Measurements from ENCODE around the gene SUPT6H. TPM values are rescaled to one million over a fixed set of nuclear protein-coding genes. Genes with fewer than 3 reads are reported as not detected.

Gene SUPT6H
- total RNA-seq, 5 donors from 2014 or later (not counting 1 experiment from before 2014, with no cell fraction given) = 89.2 to 129 (median 95.7) TPM

- Mint-ChIP-seq H3K9me3 (no peaks in the 10 kb centered on the region), H3K36me3 (peaks cover 35% of the 10 kb centered on the region), H3K4me3 (no peak overlapping the region), H3K27ac (no peak overlapping the region), H3K27me3 (no peaks in the 10 kb centered on the region), H3K4me1 (peaks cover 0 to 4% (median 0%) of the 10 kb centered on the region in 3 donors)
- no peaks in the 10 kb centered on the region for H3K4me1 ChIP-seq (ENCODE audit: control insufficient read depth in 1 of 2, extremely low read depth in 1 of 2, insufficient read depth in 2 of 2, low read length in 2 of 2)
- H3K27me3 ChIP-seq (replicated peaks in 1 of 2; ENCODE audit: control insufficient read depth in 2 of 2, extremely low read depth in 1 of 2, insufficient read depth in 2 of 2, low read length in 1 of 2) = no peaks in the 10 kb centered on the region
- DNase-seq (no peak), ATAC-seq (replicated peaks in 1 of 4) (no peak)
- ChIA-PET POLR2A (no interaction called here), CTCF (interaction anchor here in 1 of 2 donors (1.0 kb wide), 1 partner anchor 57 kb away, joined by 3 read pairs; no protein-coding TSS in a partner anchor)
- peaks cover 38 to 50% of the 10 kb centered on the region in 2 donors for H3K36me3 ChIP-seq (ENCODE audit: control insufficient read depth in 2 of 2, extremely low read depth in 1 of 2, insufficient read depth in 1 of 2, low read length in 1 of 2)
- no peak overlapping the region for H3K27ac ChIP-seq (ENCODE audit: low read length)
- 96% methylated on average over 8 of the region's 14 CpGs for WGBS (ENCODE audit: insufficient coverage)
- no peak overlapping the region for H3K4me3 ChIP-seq (ENCODE audit: control insufficient read depth in 1 of 2, extremely low read depth in 1 of 2, low read length in 1 of 2)
- no peaks in the 10 kb centered on the region for H3K9me3 ChIP-seq
Measured at GRCh38 chr17:28704219-28704858, 42.3 kb downstream of the SUPT6H start.

- DNase-seq (no peak), ATAC-seq (replicated peaks in 1 of 4) (no peak)
- H3K27me3 ChIP-seq (replicated peaks in 1 of 2; ENCODE audit: control insufficient read depth in 2 of 2, extremely low read depth in 1 of 2, insufficient read depth in 2 of 2, low read length in 1 of 2) = no peaks in the 10 kb centered on the region
- H3K36me3 ChIP-seq (ENCODE audit: control insufficient read depth in 2 of 2, extremely low read depth in 1 of 2, insufficient read depth in 1 of 2, low read length in 1 of 2) = peaks cover 38 to 41% of the 10 kb centered on the region in 2 donors
- peaks cover 0 to 3% of the 10 kb centered on the region in 2 experiments for H3K4me1 ChIP-seq (ENCODE audit: control insufficient read depth in 1 of 2, extremely low read depth in 1 of 2, insufficient read depth in 2 of 2, low read length in 2 of 2)
- 82% methylated on average over 3 of the region's 5 CpGs for WGBS (ENCODE audit: insufficient coverage)
- Mint-ChIP-seq H3K9me3 (no peaks in the 10 kb centered on the region), H3K4me1 (peaks cover 0 to 4% (median 0%) of the 10 kb centered on the region in 3 donors), H3K4me3 (no peak overlapping the region), H3K27me3 (no peaks in the 10 kb centered on the region), H3K27ac (peak overlapping the region; percentile 69 to 73), H3K36me3 (peaks cover 27% of the 10 kb centered on the region)
- POLR2A ChIA-PET = no interaction called here
- no peaks in the 10 kb centered on the region for H3K9me3 ChIP-seq
- H3K4me3 ChIP-seq (ENCODE audit: control insufficient read depth in 1 of 2, extremely low read depth in 1 of 2, low read length in 1 of 2) = no peak overlapping the region
- H3K27ac ChIP-seq (ENCODE audit: low read length) = no peak overlapping the region
- CTCF ChIA-PET = interaction anchor here in 1 of 2 donors (1.0 kb wide), 1 partner anchor 58 kb away, joined by 3 read pairs; no protein-coding TSS in a partner anchor
Measured at GRCh38 chr17:28705074-28705659, 43.2 kb downstream of the SUPT6H start.

DNA sequence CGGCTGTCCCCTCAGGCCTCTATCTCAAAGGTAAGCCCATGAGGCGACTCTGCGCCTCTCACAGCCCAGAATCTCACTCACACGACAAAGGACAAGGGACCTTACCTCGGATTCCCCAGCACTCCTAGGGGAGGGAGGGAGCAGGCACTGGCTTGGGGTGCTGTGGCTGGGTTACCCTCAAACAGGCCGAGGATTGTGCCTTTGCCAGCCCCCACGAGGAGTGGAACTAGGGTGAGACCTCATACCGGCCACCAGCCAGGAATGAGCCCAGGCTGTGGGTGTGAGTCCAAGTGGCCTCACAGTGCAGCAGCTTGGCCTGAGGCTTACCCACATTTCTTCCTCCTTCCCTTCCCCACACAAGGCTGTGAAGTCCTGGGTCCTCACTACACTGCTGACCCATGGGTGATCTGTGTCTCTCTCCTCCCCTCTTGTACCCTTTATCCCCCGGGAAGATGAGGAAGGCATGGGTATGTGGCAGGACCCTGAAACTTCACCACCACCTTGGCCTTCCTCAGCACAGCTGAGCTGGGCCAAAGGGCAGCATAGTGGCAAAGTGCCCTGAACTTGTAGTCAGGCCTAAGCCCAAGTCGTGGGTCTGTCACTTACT is 43.8 kb downstream of the SUPT6H start:
- Mint-ChIP-seq H3K4me3 (no peak overlapping the region), H3K27me3 (no peaks in the 10 kb centered on the region), H3K27ac (peak overlapping the region; percentile 69 to 73), H3K4me1 (peaks cover 3 to 10% (median 3%) of the 10 kb centered on the region in 3 donors), H3K36me3 (peaks cover 25% of the 10 kb centered on the region), H3K9me3 (no peaks in the 10 kb centered on the region)
- WGBS (ENCODE audit: insufficient coverage) = 89% methylated on average over 3 of the region's 10 CpGs
- no peak overlapping the region for H3K27ac ChIP-seq (ENCODE audit: low read length)
- H3K9me3 ChIP-seq = no peaks in the 10 kb centered on the region
- no peak for DNase-seq
- H3K36me3 ChIP-seq (ENCODE audit: control insufficient read depth in 2 of 2, extremely low read depth in 1 of 2, insufficient read depth in 1 of 2, low read length in 1 of 2) = peaks cover 31 to 35% of the 10 kb centered on the region in 2 donors
- ChIA-PET POLR2A (no interaction called here), CTCF (interaction anchor here in 1 of 2 donors (1.0 kb wide), 1 partner anchor 59 kb away, joined by 3 read pairs; no protein-coding TSS in a partner anchor)
- ATAC-seq (replicated peaks in 1 of 4) = no peak
- H3K4me1 ChIP-seq (ENCODE audit: control insufficient read depth in 1 of 2, extremely low read depth in 1 of 2, insufficient read depth in 2 of 2, low read length in 2 of 2) = peaks cover 0 to 8% of the 10 kb centered on the region in 2 experiments
- H3K4me3 ChIP-seq (ENCODE audit: control insufficient read depth in 1 of 2, extremely low read depth in 1 of 2, low read length in 1 of 2) = no peak overlapping the region
- H3K27me3 ChIP-seq (replicated peaks in 1 of 2; ENCODE audit: control insufficient read depth in 2 of 2, extremely low read depth in 1 of 2, insufficient read depth in 2 of 2, low read length in 1 of 2) = no peaks in the 10 kb centered on the region

- Histone ChIP-seq H3K27me3 (replicated peaks in 1 of 2; ENCODE audit: control insufficient read depth in 2 of 2, extremely low read depth in 1 of 2, insufficient read depth in 2 of 2, low read length in 1 of 2) (no peaks in the 10 kb centered on the region), H3K4me3 (ENCODE audit: control insufficient read depth in 1 of 2, extremely low read depth in 1 of 2, low read length in 1 of 2) (no peak overlapping the region), H3K36me3 (ENCODE audit: control insufficient read depth in 2 of 2, extremely low read depth in 1 of 2, insufficient read depth in 1 of 2, low read length in 1 of 2) (peaks cover 26 to 27% of the 10 kb centered on the region in 2 donors), H3K4me1 (ENCODE audit: control insufficient read depth in 1 of 2, extremely low read depth in 1 of 2, insufficient read depth in 2 of 2, low read length in 2 of 2) (peaks cover 0 to 13% of the 10 kb centered on the region in 2 experiments), H3K27ac (ENCODE audit: low read length) (no peak overlapping the region), H3K9me3 (no peaks in the 10 kb centered on the region)
- H3K27ac Mint-ChIP-seq = peak overlapping the region in 1 of 2 donors; percentile 18
- no peak for ATAC-seq (replicated peaks in 1 of 4)
- CTCF ChIA-PET = no interaction called here
- no peak overlapping the region for H3K4me3 Mint-ChIP-seq
- no peaks in the 10 kb centered on the region for H3K27me3 Mint-ChIP-seq
- peaks cover 17% of the 10 kb centered on the region for H3K36me3 Mint-ChIP-seq
- no peaks in the 10 kb centered on the region for H3K9me3 Mint-ChIP-seq
- DNase-seq = no peak
- WGBS (ENCODE audit: insufficient coverage) = no CpG with 5 or more reads among the region's 7 CpGs
- POLR2A ChIA-PET = no interaction called here
- peaks cover 3 to 13% (median 4%) of the 10 kb centered on the region in 3 donors for H3K4me1 Mint-ChIP-seq
Measured at GRCh38 chr17:28706471-28707338, 44.7 kb downstream of the SUPT6H start.

DNA sequence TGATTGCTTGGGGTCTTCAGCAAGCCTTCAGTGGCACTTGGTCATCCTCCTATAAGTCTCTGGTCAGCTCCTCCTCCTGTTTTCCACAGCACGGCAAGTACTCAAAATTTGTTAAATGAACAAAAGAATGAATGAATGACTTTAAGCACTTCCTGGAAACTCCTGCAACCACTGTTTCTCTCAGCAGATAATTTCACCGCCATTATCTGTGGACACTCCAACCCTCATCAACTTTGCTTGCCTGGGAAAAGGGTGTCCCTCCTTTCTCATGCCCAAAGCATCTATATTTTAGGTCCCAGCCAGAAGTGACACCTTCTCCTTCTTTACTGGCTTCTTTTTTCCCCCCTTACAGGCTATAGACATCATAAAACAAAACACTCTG is 45.3 kb downstream of the SUPT6H start:
- Histone ChIP-seq H3K4me3 (ENCODE audit: control insufficient read depth in 1 of 2, extremely low read depth in 1 of 2, low read length in 1 of 2) (no peak overlapping the region), H3K9me3 (no peaks in the 10 kb centered on the region), H3K27ac (ENCODE audit: low read length) (no peak overlapping the region), H3K4me1 (ENCODE audit: control insufficient read depth in 1 of 2, extremely low read depth in 1 of 2, insufficient read depth in 2 of 2, low read length in 2 of 2) (peaks cover 0 to 19% of the 10 kb centered on the region in 2 experiments), H3K27me3 (replicated peaks in 1 of 2; ENCODE audit: control insufficient read depth in 2 of 2, extremely low read depth in 1 of 2, insufficient read depth in 2 of 2, low read length in 1 of 2) (no peaks in the 10 kb centered on the region), H3K36me3 (ENCODE audit: control insufficient read depth in 2 of 2, extremely low read depth in 1 of 2, insufficient read depth in 1 of 2, low read length in 1 of 2) (peaks cover 20 to 21% of the 10 kb centered on the region in 2 donors)
- Mint-ChIP-seq H3K4me1 (peaks cover 6 to 19% (median 7%) of the 10 kb centered on the region in 3 donors), H3K4me3 (no peak overlapping the region), H3K27me3 (no peaks in the 10 kb centered on the region), H3K27ac (peak overlapping the region in 1 of 2 donors; percentile 18), H3K9me3 (no peaks in the 10 kb centered on the region), H3K36me3 (peaks cover 10% of the 10 kb centered on the region)
- ATAC-seq (replicated peaks in 1 of 4) (no peak), DNase-seq (no peak)
- POLR2A ChIA-PET = no interaction called here
- CTCF ChIA-PET = no interaction called here
- WGBS (ENCODE audit: insufficient coverage) = 88% methylated on average over 1 of the region's 2 CpGs
